ENCODE results near the gene TMEM164.

GRCh38 chrX:110211340-110211739 lies 208.4 kb downstream of the TMEM164 start:
- TF ChIP-seq EZH2 (IDR thresholded peaks at IDR 0.05; ENCODE audit: low read depth, unreplicated experiment) = no peak
- TF ChIP-seq CTCF (conservative IDR thresholded peaks at IDR 0.05; ENCODE audit: low read depth in 2 of 2) = no peak
- TF ChIP-seq POLR2AphosphoS5 (IDR thresholded peaks at IDR 0.05; ENCODE audit: low read depth) = no peak
- no peak for TF ChIP-seq REST (IDR thresholded peaks at IDR 0.05; ENCODE audit: unreplicated experiment)
- TF ChIP-seq EZH2phosphoT487 (IDR thresholded peaks at IDR 0.05; ENCODE audit: unreplicated experiment) = no peak
- no peak for TF ChIP-seq STAT1 (IDR thresholded peaks at IDR 0.05; ENCODE audit: unreplicated experiment)
